ENCODE data around the gene ASGR2.

GRCh38 chr17:7081341-7082062 lies 33.1 kb downstream of the ASGR2 start:
- TF ChIP-seq ZSCAN5A (CRISPR knock-in tag; IDR thresholded peaks at IDR 0.05; ENCODE audit: borderline replicate concordance) (no peak), SMARCC2 (IDR thresholded peaks at IDR 0.05) (no peak), YY1 (IDR thresholded peaks at IDR 0.05; ENCODE audit: insufficient read depth, insufficient replicate concordance, low read depth, low read length) (no peak), JUN (CRISPR knock-in tag; IDR thresholded peaks at IDR 0.05) (no peak), PCBP2 (optimal IDR thresholded peaks at IDR 0.05; ENCODE audit: low read depth, low read length, poor library complexity, severe bottlenecking) (no peak)
